Neuron (in vitro differentiated cells): Measurements from ENCODE around the gene HOXD4.

ENCODE experiments used
- H2AFZ ChIP-seq: one replicate; pipeline ENCODE4 v1.6.1; 2013; ENCODE audit warnings: low read depth, mild to moderate bottlenecking, inconsistent platforms, low read length, moderate library complexity
- H3K27me3 ChIP-seq: one replicate; pipeline ENCODE4 v1.6.1; 2013; ENCODE audit warnings: low read length; ENCODE audit not compliant: insufficient read depth
- H3K36me3 ChIP-seq: one replicate; pipeline ENCODE4 v1.6.1; 2013; ENCODE audit warnings: low read length; ENCODE audit not compliant: insufficient read depth
- H3K4me1 ChIP-seq: one replicate; pipeline ENCODE4 v1.6.1; 2013; ENCODE audit warnings: low read length; ENCODE audit not compliant: insufficient read depth
- H3K4me3 ChIP-seq: 2 replicates; pipeline ENCODE4 v1.5.1; 2013; ENCODE audit warnings: mild to moderate bottlenecking, low read length, moderate library complexity
- H3K9me3 ChIP-seq: one replicate; pipeline ENCODE4 v1.6.1; 2013; ENCODE audit warnings: low read length

The HOXD4 gene

GRCh38 chr2:176173567-176174381 lies 22.4 kb downstream of the HOXD4 start:
- no peak overlapping the region for H2AFZ ChIP-seq
- H3K27me3 ChIP-seq = peaks cover 97% of the 10 kb centered on the region
- no peaks in the 10 kb centered on the region for H3K36me3 ChIP-seq
- no peak overlapping the region for H3K4me3 ChIP-seq
- H3K9me3 ChIP-seq = no peaks in the 10 kb centered on the region
- peaks cover 3% of the 10 kb centered on the region for H3K4me1 ChIP-seq

- H3K4me3 ChIP-seq = peak overlapping the region; percentile 4
- peaks cover 3% of the 10 kb centered on the region for H3K4me1 ChIP-seq
- peak overlapping the region; percentile 28 for H2AFZ ChIP-seq
- H3K36me3 ChIP-seq = no peaks in the 10 kb centered on the region
- no peaks in the 10 kb centered on the region for H3K9me3 ChIP-seq
- peaks cover 97% of the 10 kb centered on the region for H3K27me3 ChIP-seq
These were observed 23.1 kb downstream of the HOXD4 start for GRCh38 chr2:176174382-176174823.

GRCh38 chr2:176174824-176175708 lies 23.7 kb downstream of the HOXD4 start:
- Histone ChIP-seq H3K4me1 (peaks cover 3% of the 10 kb centered on the region), H3K9me3 (no peaks in the 10 kb centered on the region), H3K27me3 (peaks cover 99% of the 10 kb centered on the region), H3K36me3 (no peaks in the 10 kb centered on the region), H3K4me3 (peak overlapping the region; percentile 4), H2AFZ (peak overlapping the region; percentile 28)

- H3K27me3 ChIP-seq = peaks cover 99% of the 10 kb centered on the region
- H3K36me3 ChIP-seq = no peaks in the 10 kb centered on the region
- no peaks in the 10 kb centered on the region for H3K9me3 ChIP-seq
- H3K4me1 ChIP-seq = peaks cover 3% of the 10 kb centered on the region
- H3K4me3 ChIP-seq = no peak overlapping the region
- no peak overlapping the region for H2AFZ ChIP-seq
These were observed 24.6 kb downstream of the HOXD4 start for GRCh38 chr2:176175709-176176607.

GRCh38 chr2:176177580-176178037 lies 26.3 kb downstream of the HOXD4 start:
- peaks cover 3% of the 10 kb centered on the region for H3K4me1 ChIP-seq
- peaks cover 93% of the 10 kb centered on the region for H3K27me3 ChIP-seq
- no peaks in the 10 kb centered on the region for H3K36me3 ChIP-seq
- H3K9me3 ChIP-seq = no peaks in the 10 kb centered on the region
- H3K4me3 ChIP-seq = no peak overlapping the region
- H2AFZ ChIP-seq = no peak overlapping the region

GRCh38 chr2:176178038-176178756 lies 26.8 kb downstream of the HOXD4 start:
- H3K9me3 ChIP-seq = no peaks in the 10 kb centered on the region
- H2AFZ ChIP-seq = no peak overlapping the region
- peaks cover 93% of the 10 kb centered on the region for H3K27me3 ChIP-seq
- no peaks in the 10 kb centered on the region for H3K36me3 ChIP-seq
- no peak overlapping the region for H3K4me3 ChIP-seq
- peaks cover 3% of the 10 kb centered on the region for H3K4me1 ChIP-seq

- Histone ChIP-seq H3K27me3 (peaks cover 91% of the 10 kb centered on the region), H3K36me3 (no peaks in the 10 kb centered on the region), H3K9me3 (no peaks in the 10 kb centered on the region), H3K4me3 (no peak overlapping the region), H2AFZ (no peak overlapping the region), H3K4me1 (peaks cover 3% of the 10 kb centered on the region)
These were observed 27.5 kb downstream of the HOXD4 start for GRCh38 chr2:176178757-176179295.

GRCh38 chr2:176181551-176181950 lies 30.2 kb downstream of the HOXD4 start:
- no peak overlapping the region for H3K4me3 ChIP-seq
- H3K27me3 ChIP-seq = peaks cover 84% of the 10 kb centered on the region

GRCh38 chr2:176182671-176183070 lies 31.3 kb downstream of the HOXD4 start:
- no peaks in the 10 kb centered on the region for H3K4me1 ChIP-seq
- no peaks in the 10 kb centered on the region for H3K36me3 ChIP-seq
- peaks cover 83% of the 10 kb centered on the region for H3K27me3 ChIP-seq
- H3K9me3 ChIP-seq = peaks cover 3% of the 10 kb centered on the region
- no peak overlapping the region for H3K4me3 ChIP-seq
- H2AFZ ChIP-seq = no peak overlapping the region

More at GRCh38 chr2:176181551-176181950, 30.2 kb downstream of the HOXD4 start:
- Histone ChIP-seq H3K4me1 (no peaks in the 10 kb centered on the region), H3K9me3 (no peaks in the 10 kb centered on the region), H2AFZ (no peak overlapping the region), H3K36me3 (no peaks in the 10 kb centered on the region)

GRCh38 chr2:176184749-176185148 lies 33.4 kb downstream of the HOXD4 start:
- Histone ChIP-seq H3K27me3 (peaks cover 83% of the 10 kb centered on the region), H2AFZ (no peak overlapping the region), H3K4me1 (no peaks in the 10 kb centered on the region), H3K4me3 (no peak overlapping the region), H3K36me3 (no peaks in the 10 kb centered on the region), H3K9me3 (peaks cover 3% of the 10 kb centered on the region)

GRCh38 chr2:176186024-176186423 lies 34.7 kb downstream of the HOXD4 start:
- peaks cover 83% of the 10 kb centered on the region for H3K27me3 ChIP-seq

More at GRCh38 chr2:176186024-176186423, 34.7 kb downstream of the HOXD4 start:
- no peaks in the 10 kb centered on the region for H3K4me1 ChIP-seq
- H3K4me3 ChIP-seq = no peak overlapping the region
- peaks cover 3% of the 10 kb centered on the region for H3K9me3 ChIP-seq
- H2AFZ ChIP-seq = no peak overlapping the region
- H3K36me3 ChIP-seq = no peaks in the 10 kb centered on the region
